K562 (cell line): ENCODE measurements around the gene SVOP.

Experiments used
- CHD1 ChIP-seq: fragments of 200-600 bp; sonication (generic); IDR thresholded peaks from one replicate; pipeline ENCODE4 v1.6.1; 2012; ENCODE audit warnings: mild to moderate bottlenecking, moderate library complexity, low read length, inconsistent platforms
- EZH2 ChIP-seq: IDR thresholded peaks from 2 replicates; pipeline ENCODE4 v1.6.1; 2012; ENCODE audit warnings: low read depth, mild to moderate bottlenecking, inconsistent platforms, low read length, borderline replicate concordance
- HNRNPL ChIP-seq: fragments of 200-400 bp; formaldehyde crosslinking; IDR thresholded peaks from 2 replicates; pipeline ENCODE4 v1.6.1; 2017; ENCODE audit warnings: low read depth, mild to moderate bottlenecking, low read length
- MAFF ChIP-seq: IDR thresholded peaks from 2 replicates; pipeline ENCODE4 v1.6.1; 2012; ENCODE audit warnings: low read length, improper control_type of control experiment
- MAX ChIP-seq: sonication (generic); formaldehyde crosslinking; IDR thresholded peaks from 2 replicates; pipeline ENCODE4 v1.9.0; 2022; ENCODE audit warnings: mild to moderate bottlenecking, missing genetic modification reagents
- PHF21A ChIP-seq: fragments of 450-650 bp; IDR thresholded peaks from 2 replicates; pipeline ENCODE4 v1.6.1; 2017; ENCODE audit warnings: low read depth, borderline replicate concordance
- POLR2A ChIP-seq: fragments of 450-650 bp; conservative IDR thresholded peaks from 2 replicates; pipeline ENCODE4 v1.6.1; 2016
- STAT5B ChIP-seq: fragments of 250-450 bp; sonication (Bioruptor Pico); IDR thresholded peaks from 2 replicates; pipeline ENCODE4 v1.8.0; 2021; ENCODE audit warnings: mild to moderate bottlenecking, inconsistent platforms
- ZFP1 ChIP-seq: fragments of 450-650 bp; formaldehyde crosslinking; IDR thresholded peaks from 2 replicates; pipeline ENCODE4 v1.4.0; 2020; ENCODE audit warnings: mild to moderate bottlenecking, mixed read lengths
- TF ChIP-seq, protein P1 (sequence below): sonication (generic); formaldehyde crosslinking; IDR thresholded peaks from 2 replicates; pipeline ENCODE4 v1.8.0; 2022; ENCODE audit warnings: missing genetic modification reagents, mild to moderate bottlenecking, borderline replicate concordance
- TF ChIP-seq, protein P2 (sequence below), 3 experiments: fragments of 200-800 bp in 1 of 3; fragments of 250-450 bp in 1 of 3; fragments of 450-650 bp in 1 of 3; sonication (Bioruptor Pico) in 1 of 3; sonication (Bioruptor generic) in 1 of 3; formaldehyde crosslinking in 1 of 3; IDR thresholded peaks; 2 replicates each; pipeline versions ENCODE4 v1.6.1 to v1.8.0; 2016 to 2022; ENCODE audit warnings: mild to moderate bottlenecking in 2 of 3, missing genetic modification characterization in 2 of 3, missing compliant biosample characterization in 1 of 3, moderate library complexity in 1 of 3

DNA sequence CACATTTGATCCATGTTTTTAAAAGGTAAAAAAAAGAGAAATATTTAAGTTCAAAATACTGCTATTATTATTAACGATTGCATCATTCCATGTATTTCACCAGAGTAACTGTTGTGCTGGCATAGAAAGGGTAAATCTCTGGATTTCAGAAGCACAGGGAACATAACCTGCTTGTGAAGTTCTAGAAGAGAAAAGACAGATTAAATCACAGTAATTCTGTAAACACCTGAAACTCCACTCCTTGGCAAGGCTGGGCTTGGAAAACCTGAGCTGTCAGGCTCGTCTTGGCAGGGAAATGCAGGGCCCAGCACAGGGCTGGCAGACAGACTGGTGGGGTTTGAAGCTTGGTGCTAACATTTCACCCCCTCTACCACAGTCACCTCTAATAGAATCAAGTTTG lies 35.1 kb downstream of the SVOP start:
- TF ChIP-seq, protein P1, sequence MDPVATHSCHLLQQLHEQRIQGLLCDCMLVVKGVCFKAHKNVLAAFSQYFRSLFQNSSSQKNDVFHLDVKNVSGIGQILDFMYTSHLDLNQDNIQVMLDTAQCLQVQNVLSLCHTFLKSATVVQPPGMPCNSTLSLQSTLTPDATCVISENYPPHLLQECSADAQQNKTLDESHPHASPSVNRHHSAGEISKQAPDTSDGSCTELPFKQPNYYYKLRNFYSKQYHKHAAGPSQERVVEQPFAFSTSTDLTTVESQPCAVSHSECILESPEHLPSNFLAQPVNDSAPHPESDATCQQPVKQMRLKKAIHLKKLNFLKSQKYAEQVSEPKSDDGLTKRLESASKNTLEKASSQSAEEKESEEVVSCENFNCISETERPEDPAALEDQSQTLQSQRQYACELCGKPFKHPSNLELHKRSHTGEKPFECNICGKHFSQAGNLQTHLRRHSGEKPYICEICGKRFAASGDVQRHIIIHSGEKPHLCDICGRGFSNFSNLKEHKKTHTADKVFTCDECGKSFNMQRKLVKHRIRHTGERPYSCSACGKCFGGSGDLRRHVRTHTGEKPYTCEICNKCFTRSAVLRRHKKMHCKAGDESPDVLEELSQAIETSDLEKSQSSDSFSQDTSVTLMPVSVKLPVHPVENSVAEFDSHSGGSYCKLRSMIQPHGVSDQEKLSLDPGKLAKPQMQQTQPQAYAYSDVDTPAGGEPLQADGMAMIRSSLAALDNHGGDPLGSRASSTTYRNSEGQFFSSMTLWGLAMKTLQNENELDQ (CRISPR knock-in tag): no peak
- TF ChIP-seq MAFF (no peak), EZH2 (no peak), CHD1 (no peak), HNRNPL (no peak), MAX (CRISPR knock-in tag) (no peak), POLR2A (no peak), ZFP1 (CRISPR knock-in tag) (no peak), PHF21A (no peak), STAT5B (no peak)
- TF ChIP-seq, protein P2, sequence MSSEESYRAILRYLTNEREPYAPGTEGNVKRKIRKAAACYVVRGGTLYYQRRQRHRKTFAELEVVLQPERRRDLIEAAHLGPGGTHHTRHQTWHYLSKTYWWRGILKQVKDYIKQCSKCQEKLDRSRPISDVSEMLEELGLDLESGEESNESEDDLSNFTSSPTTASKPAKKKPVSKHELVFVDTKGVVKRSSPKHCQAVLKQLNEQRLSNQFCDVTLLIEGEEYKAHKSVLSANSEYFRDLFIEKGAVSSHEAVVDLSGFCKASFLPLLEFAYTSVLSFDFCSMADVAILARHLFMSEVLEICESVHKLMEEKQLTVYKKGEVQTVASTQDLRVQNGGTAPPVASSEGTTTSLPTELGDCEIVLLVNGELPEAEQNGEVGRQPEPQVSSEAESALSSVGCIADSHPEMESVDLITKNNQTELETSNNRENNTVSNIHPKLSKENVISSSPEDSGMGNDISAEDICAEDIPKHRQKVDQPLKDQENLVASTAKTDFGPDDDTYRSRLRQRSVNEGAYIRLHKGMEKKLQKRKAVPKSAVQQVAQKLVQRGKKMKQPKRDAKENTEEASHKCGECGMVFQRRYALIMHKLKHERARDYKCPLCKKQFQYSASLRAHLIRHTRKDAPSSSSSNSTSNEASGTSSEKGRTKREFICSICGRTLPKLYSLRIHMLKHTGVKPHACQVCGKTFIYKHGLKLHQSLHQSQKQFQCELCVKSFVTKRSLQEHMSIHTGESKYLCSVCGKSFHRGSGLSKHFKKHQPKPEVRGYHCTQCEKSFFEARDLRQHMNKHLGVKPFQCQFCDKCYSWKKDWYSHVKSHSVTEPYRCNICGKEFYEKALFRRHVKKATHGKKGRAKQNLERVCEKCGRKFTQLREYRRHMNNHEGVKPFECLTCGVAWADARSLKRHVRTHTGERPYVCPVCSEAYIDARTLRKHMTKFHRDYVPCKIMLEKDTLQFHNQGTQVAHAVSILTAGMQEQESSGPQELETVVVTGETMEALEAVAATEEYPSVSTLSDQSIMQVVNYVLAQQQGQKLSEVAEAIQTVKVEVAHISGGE (CRISPR knock-in tag; IDR thresholded peaks at IDR 0.05): no peak
